Smooth muscle cell of the brain vasculature (primary cell): ENCODE data around the gene LHFPL4.
"Not testable (repeated sequence)": the region's sequence is repeated elsewhere in the genome, so short reads cannot be mapped to it uniquely, and the experiment has no call there.

Experiments
- DNase-seq: peaks from one replicate; pipeline ENCODE4 v3.0.0-alpha.2; 2012; ENCODE audit warnings: low read depth, low spot score

The LHFPL4 gene

GRCh38 chr3:9553021-9553947, at the start of gene LHFPL4:
LHFPL4 (minus strand) TSS chr3:9553822; CDS start chr3:9552679, 1,143 bp downstream.
- DNase-seq: no peak

- no peak for DNase-seq
Observed at GRCh38 chr3:9602620-9603019, 49.0 kb upstream of the LHFPL4 start.

GRCh38 chr3:9601006-9601581, 47.5 kb upstream of the LHFPL4 start:
- DNase-seq: not testable (repeated sequence)

DNA sequence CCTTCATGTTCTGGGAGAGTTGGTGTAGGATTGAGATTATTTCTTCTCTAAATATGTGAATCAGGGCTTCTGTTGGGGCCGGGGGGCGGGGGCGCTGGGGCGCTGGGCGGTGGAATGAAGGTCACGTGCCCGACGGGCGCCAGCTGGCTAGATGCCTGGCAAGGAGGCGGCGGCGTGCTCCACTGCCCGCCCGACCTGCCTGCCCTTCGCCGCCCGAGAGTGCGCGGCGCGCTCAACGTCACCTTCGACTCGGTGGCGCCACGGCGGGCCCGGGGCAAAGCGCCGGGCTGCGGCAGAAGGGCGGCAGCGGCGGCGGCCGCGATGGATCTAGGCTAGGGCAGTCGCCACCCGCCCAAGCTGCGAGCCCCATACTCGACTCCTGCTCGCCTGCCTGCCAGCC, 47.0 kb upstream of the LHFPL4 start:
- DNase-seq: no peak

GRCh38 chr3:9598783-9599387, 45.3 kb upstream of the LHFPL4 start:
- DNase-seq: no peak

DNA sequence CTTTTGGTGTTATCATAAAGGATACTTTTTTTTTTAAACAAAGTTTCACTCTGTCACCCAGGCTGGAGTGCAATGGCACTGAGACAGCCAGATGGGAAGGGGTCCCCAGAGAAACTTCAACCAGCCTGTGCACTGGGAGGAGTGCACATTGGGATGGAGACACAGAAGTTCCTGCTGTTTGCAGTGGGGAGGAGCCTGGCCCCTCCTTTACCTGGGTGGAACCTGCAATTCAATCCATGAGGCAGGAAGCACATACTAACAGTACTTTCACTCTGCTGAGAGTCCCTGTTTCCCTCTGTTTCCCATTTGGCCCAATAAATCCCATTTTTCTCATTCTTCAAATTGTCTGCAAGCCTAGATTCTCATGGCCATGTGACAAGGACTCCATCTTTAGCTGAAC, 42.3 kb upstream of the LHFPL4 start:
- DNase-seq: no peak

DNA sequence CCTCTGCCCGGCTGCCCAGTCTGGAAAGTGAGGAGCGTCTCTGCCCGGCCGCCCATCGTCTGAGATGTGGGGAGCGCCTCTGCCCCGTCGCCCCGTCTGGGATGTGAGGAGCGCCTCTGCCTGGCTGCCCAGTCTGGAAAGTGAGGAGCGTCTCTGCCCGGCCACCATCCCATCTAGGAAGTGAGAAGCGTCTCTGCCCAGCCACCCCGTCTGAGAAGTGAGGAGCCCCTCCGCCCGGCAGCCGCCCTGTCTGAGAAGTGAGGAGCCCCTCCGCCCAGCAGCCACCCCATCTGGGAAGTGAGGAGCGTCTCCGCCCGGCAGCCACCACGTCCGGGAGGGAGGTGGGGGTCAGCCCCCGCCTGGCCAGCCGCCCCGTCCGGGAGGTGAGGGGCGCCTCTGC, 38.2 kb upstream of the LHFPL4 start:
- DNase-seq: not testable (repeated sequence)

GRCh38 chr3:9590282-9590791, 36.7 kb upstream of the LHFPL4 start:
- no peak for DNase-seq

- no peak for DNase-seq
Observed at GRCh38 chr3:9583792-9584191, 30.2 kb upstream of the LHFPL4 start.

DNA sequence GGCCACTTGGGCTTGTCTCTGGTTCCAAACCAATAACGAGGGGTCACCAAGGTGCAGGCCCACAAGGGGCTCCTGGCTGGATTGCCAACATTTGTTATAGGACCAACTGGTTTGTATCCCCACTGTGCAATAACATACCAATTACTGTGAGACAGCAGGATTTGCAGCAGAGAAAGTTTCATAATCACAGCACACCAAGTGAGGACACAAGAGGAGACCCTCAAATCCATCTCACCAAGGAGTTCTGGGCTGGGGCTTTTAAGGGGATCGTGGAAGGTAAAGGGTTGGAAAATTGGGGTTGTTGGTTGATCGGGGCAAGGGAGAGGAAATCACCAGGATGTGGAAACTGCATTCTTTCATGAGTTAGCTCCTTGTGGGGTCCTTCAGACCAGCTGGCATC, 29.7 kb upstream of the LHFPL4 start:
- DNase-seq: no peak

DNA sequence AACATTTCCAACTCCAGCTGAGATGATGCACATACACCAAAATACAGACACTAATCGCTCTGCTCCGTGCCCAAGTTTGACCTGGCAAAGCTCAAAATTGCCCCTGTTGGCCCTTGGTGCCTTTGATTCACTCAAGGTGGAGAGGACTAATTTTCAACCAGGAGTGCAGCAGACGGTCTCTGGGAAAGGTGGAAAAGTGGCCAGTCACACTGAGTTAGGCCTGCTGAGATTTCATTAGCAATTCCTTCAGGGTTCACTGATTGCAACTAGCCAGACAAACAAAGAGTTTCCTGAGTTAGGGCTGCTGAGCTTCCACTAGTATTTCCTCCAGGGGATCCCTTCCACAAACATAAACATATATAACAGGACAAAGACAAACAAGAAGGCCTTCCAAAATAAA, 28.7 kb upstream of the LHFPL4 start:
- DNase-seq: no peak

DNA sequence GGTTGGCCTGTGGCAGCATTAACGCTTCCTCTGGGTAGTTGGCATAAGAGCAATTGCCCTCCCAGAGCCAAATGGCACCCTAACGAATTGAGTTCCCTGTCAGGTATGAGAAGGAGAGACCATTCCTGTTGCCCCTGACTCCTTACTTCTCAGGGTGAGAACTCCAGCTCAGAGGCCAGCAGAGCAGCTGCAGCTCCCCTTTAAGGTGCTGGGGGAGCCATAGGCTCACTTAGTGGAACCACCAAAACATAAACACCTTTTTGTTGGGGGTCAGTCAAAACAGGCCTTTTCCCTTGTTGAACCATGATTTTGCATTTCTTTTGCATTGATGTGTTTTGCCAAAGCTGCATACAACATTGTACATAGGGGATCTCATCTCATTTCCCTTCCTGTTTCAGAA, 28.1 kb upstream of the LHFPL4 start:
- no peak for DNase-seq

DNA sequence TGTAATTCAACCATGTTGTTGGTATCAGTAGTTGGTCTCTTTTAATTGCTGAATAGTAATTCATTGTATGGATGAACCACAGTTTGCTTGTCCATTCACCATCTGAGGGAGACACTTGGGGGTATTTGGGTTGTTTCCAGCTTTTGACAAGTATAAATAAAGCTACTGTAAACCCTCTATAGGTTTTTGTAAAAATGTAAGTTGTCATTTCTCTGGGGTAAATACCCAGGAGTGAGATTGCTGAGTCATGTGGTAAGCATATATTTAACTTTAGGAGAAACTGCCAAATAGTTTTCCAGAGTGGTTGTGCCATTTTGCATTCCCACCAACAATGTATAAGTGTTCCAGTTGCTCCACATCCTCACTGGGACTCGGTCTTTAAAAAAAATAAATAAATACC, 15.4 kb upstream of the LHFPL4 start:
- no peak for DNase-seq

DNA sequence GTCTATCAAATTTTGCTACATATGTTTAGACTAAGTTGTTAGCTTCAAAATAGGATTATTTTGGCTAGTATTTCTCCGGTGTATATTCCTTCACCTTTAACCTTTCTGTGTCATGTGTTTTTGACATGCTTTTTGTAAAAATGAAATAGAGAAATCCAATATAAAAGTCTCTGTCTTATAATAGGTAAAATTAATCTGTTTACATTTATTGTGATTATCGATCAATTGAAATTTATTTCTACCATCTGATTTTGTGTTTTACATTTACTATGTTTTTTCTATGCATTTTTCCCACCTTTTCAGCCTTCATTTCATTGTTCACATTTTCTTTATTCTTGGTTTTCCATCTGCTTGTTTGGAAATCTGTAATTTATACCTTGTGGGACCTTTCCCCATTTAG, 11.7 kb upstream of the LHFPL4 start:
- DNase-seq: no peak

- no peak for DNase-seq
Observed at GRCh38 chr3:9563851-9564250, 10.2 kb upstream of the LHFPL4 start.

- not testable (repeated sequence) for DNase-seq
Observed at GRCh38 chr3:9560056-9560455, 6.4 kb upstream of the LHFPL4 start.

- no peak for DNase-seq
Observed at GRCh38 chr3:9553948-9554513, 409 bp upstream of the LHFPL4 start.

GRCh38 chr3:9552252-9552999, 1.2 kb downstream of the LHFPL4 start:
- DNase-seq: no peak

- DNase-seq: no peak
Observed at GRCh38 chr3:9550999-9551398, 2.6 kb downstream of the LHFPL4 start.

GRCh38 chr3:9549600-9549999, 4.0 kb downstream of the LHFPL4 start:
- DNase-seq: no peak

- no peak for DNase-seq
Observed at GRCh38 chr3:9548991-9549390, 4.6 kb downstream of the LHFPL4 start.
